ENCODE results near the gene CCDC183. TPM values are rescaled to one million over a fixed set of nuclear protein-coding genes. Genes with fewer than 3 reads are reported as not detected.
"Not testable (repeated sequence)": the region's sequence is repeated elsewhere in the genome, so short reads cannot be mapped to it uniquely, and the experiment has no call there.

Gene CCDC183
- total RNA-seq, 1 experiment from 2014 or later, result not detected

- not testable (repeated sequence) for H2AFZ ChIP-seq (ENCODE audit: low read length); H3K9me3 ChIP-seq (ENCODE audit: low read length); H3K9me2 ChIP-seq (replicated peaks; ENCODE audit: insufficient read depth, low read length); H3K27ac ChIP-seq (ENCODE audit: low read length); H3K27me3 ChIP-seq (ENCODE audit: low read length); H3K36me3 ChIP-seq (ENCODE audit: insufficient read depth, low read length); H3K4me3 ChIP-seq (ENCODE audit: low read length); H4K20me1 ChIP-seq (ENCODE audit: insufficient read depth, low read depth, low read length); H3K4me2 ChIP-seq (ENCODE audit: low read depth, low read length, poor library complexity, severe bottlenecking); DNase-seq; H3K9ac ChIP-seq (ENCODE audit: low read length); H3K79me2 ChIP-seq (ENCODE audit: low read length)
- H3K4me1 ChIP-seq (ENCODE audit: low read length), result peaks cover 21% of the 10 kb centered on the region
Observed at GRCh38 chr9:136837856-136838277, 41.7 kb downstream of the CCDC183 start.

DNA sequence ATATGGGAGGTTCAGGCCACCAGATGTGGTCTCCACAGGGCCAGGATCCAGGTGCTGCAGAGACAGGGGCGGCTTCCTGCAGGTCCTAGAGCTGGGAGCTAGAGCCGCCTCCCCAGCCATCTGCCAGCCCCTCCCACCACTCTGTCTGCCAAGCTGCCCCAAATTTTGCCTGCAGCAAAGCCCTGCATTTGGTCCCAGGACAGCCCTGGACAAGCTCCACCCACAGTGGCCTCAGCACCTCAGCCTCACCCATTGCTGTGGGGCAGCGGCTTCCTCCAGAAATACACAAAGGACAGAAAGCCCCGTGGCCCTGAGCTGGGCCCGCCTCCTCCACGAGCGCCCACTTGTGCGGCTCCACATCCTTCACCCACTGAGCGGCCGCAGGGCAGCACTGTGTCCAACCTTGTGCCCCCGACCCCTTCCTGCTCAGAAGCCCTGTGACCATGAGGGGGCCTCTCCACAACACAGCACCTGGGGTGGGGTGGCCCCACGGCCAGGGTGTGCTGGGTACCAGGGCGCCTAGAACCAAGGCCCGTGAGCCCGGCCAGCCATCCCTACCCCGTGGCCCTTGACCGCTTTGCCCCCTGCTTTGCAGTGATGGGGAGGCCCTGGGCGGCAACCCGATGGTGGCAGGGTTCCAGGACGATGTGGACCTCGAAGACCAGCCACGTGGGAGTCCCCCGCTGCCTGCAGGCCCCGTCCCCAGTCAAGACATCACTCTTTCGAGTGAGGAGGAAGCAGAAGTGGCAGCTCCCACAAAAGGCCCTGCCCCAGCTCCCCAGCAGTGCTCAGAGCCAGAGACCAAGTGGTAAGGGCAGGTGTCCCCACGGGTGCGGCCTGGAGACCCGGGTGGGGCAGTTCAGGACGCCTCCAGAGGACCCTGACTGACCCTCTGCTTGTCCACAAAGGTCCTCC, 42.4 kb downstream of the CCDC183 start:
- no peaks in the 10 kb centered on the region for H3K9me3 ChIP-seq (ENCODE audit: low read length)
- no peak overlapping the region for H2AFZ ChIP-seq (ENCODE audit: low read length)
- no peak overlapping the region for H3K27ac ChIP-seq (ENCODE audit: low read length)
- H3K4me1 ChIP-seq (ENCODE audit: low read length), result peaks cover 28% of the 10 kb centered on the region
- H3K4me3 ChIP-seq (ENCODE audit: low read length), result no peak overlapping the region
- no peak overlapping the region for H3K9ac ChIP-seq (ENCODE audit: low read length)
- no peak for DNase-seq
- no peak overlapping the region for H3K4me2 ChIP-seq (ENCODE audit: low read depth, low read length, poor library complexity, severe bottlenecking)
- H3K36me3 ChIP-seq (ENCODE audit: insufficient read depth, low read length), result no peaks in the 10 kb centered on the region
- no peaks in the 10 kb centered on the region for H3K79me2 ChIP-seq (ENCODE audit: low read length)
- no peaks in the 10 kb centered on the region for H3K9me2 ChIP-seq (replicated peaks; ENCODE audit: insufficient read depth, low read length)
- H4K20me1 ChIP-seq (ENCODE audit: insufficient read depth, low read depth, low read length), result no peaks in the 10 kb centered on the region
- H3K27me3 ChIP-seq (ENCODE audit: low read length), result no peaks in the 10 kb centered on the region

DNA sequence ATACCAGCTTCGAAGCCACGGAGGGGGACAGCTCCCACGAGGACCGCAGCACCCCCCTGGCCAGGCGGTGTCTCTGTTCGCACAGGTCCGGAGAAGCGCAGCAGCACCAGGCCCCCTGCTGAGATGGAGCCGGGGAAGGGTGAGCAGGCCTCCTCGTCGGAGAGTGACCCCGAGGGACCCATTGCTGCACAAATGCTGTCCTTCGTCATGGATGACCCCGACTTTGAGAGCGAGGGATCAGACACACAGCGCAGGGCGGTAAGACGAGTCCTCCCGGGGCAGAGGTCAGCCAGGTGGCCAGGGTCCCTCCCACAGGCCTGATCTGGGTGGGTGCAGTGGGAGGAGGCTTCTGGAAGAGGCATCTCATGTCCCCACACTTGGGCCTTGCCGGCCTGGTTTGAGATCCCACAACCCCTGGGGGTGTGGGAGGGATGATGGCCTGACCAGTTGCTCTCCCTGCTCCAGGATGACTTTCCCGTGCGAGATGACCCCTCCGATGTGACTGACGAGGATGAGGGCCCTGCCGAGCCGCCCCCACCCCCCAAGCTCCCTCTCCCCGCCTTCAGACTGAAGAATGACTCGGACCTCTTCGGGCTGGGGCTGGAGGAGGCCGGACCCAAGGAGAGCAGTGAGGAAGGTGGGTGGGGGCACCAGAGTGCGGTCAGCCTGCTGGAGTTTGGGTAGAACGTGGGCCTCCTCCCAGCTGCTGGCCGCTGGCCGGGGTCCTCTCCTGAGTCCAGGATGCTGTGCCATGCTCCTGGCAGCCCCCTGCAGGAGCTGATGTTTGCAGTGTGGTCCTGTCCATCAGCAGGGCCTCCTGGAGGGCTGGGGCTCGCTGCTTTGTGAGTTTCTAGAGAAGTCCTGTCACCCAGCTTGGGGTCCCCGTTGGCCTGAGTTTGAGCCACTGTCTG, 43.3 kb downstream of the CCDC183 start:
- no peak for DNase-seq
- no peaks in the 10 kb centered on the region for H3K36me3 ChIP-seq (ENCODE audit: insufficient read depth, low read length)
- H3K9ac ChIP-seq (ENCODE audit: low read length), result no peak overlapping the region
- no peaks in the 10 kb centered on the region for H3K9me2 ChIP-seq (replicated peaks; ENCODE audit: insufficient read depth, low read length)
- no peak overlapping the region for H3K4me3 ChIP-seq (ENCODE audit: low read length)
- no peaks in the 10 kb centered on the region for H4K20me1 ChIP-seq (ENCODE audit: insufficient read depth, low read depth, low read length)
- no peaks in the 10 kb centered on the region for H3K27me3 ChIP-seq (ENCODE audit: low read length)
- H3K4me1 ChIP-seq (ENCODE audit: low read length), result peaks cover 29% of the 10 kb centered on the region
- H3K79me2 ChIP-seq (ENCODE audit: low read length), result no peaks in the 10 kb centered on the region
- H3K9me3 ChIP-seq (ENCODE audit: low read length), result no peaks in the 10 kb centered on the region
- H2AFZ ChIP-seq (ENCODE audit: low read length), result no peak overlapping the region
- H3K4me2 ChIP-seq (ENCODE audit: low read depth, low read length, poor library complexity, severe bottlenecking), result no peak overlapping the region
- no peak overlapping the region for H3K27ac ChIP-seq (ENCODE audit: low read length)

DNA sequence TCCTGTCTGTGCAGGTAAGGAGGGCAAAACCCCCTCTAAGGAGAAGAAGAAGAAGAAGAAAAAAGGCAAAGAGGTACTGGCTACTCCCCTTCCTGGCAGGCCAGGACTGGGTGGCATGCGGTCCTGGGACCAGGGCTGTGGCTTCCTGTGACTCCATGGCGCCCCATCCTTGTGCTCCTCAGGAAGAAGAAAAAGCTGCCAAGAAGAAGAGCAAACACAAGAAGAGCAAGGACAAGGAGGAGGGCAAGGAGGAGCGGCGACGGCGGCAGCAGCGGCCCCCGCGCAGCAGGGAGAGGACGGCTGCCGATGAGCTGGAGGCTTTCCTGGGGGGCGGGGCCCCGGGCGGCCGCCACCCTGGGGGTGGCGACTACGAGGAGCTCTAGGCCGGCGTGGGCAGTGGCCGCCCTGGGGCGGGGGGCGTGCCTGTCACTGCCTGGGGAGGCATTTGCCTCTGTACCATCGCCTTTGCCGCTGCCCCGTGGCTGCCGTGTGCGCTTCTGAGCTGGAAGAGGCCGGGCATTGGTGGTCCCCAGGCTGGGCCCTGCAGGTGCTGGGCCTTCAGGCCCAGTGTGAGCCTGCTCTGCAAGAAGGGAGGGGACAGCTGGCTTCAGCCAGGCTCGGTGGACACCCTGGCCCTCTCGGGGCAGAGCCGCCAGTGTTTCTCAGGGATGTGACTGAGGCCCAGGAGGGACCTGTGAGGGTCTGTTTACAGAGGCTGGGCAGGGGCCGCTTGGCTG, 44.2 kb downstream of the CCDC183 start:
- no peak for DNase-seq
- H3K36me3 ChIP-seq (ENCODE audit: insufficient read depth, low read length), result no peaks in the 10 kb centered on the region
- H3K4me3 ChIP-seq (ENCODE audit: low read length), result no peak overlapping the region
- no peaks in the 10 kb centered on the region for H3K27me3 ChIP-seq (ENCODE audit: low read length)
- no peak overlapping the region for H3K27ac ChIP-seq (ENCODE audit: low read length)
- no peaks in the 10 kb centered on the region for H4K20me1 ChIP-seq (ENCODE audit: insufficient read depth, low read depth, low read length)
- H3K9me3 ChIP-seq (ENCODE audit: low read length), result no peaks in the 10 kb centered on the region
- H3K4me1 ChIP-seq (ENCODE audit: low read length), result peaks cover 29% of the 10 kb centered on the region
- no peak overlapping the region for H3K4me2 ChIP-seq (ENCODE audit: low read depth, low read length, poor library complexity, severe bottlenecking)
- no peak overlapping the region for H2AFZ ChIP-seq (ENCODE audit: low read length)
- no peak overlapping the region for H3K9ac ChIP-seq (ENCODE audit: low read length)
- H3K9me2 ChIP-seq (replicated peaks; ENCODE audit: insufficient read depth, low read length), result no peaks in the 10 kb centered on the region
- no peaks in the 10 kb centered on the region for H3K79me2 ChIP-seq (ENCODE audit: low read length)

- Histone ChIP-seq H3K79me2 (ENCODE audit: low read length) (no peaks in the 10 kb centered on the region), H3K36me3 (ENCODE audit: insufficient read depth, low read length) (no peaks in the 10 kb centered on the region), H3K27me3 (ENCODE audit: low read length) (no peaks in the 10 kb centered on the region), H4K20me1 (ENCODE audit: insufficient read depth, low read depth, low read length) (no peaks in the 10 kb centered on the region), H3K4me2 (ENCODE audit: low read depth, low read length, poor library complexity, severe bottlenecking) (no peak overlapping the region), H3K9me3 (ENCODE audit: low read length) (no peaks in the 10 kb centered on the region), H3K4me1 (ENCODE audit: low read length) (peaks cover 29% of the 10 kb centered on the region), H3K9me2 (replicated peaks; ENCODE audit: insufficient read depth, low read length) (no peaks in the 10 kb centered on the region), H2AFZ (ENCODE audit: low read length) (no peak overlapping the region), H3K9ac (ENCODE audit: low read length) (peak overlapping the region; percentile 71; the same call in 1 of the 2 replicates), H3K4me3 (ENCODE audit: low read length) (no peak overlapping the region), H3K27ac (ENCODE audit: low read length) (peak overlapping the region; percentile 51)
- DNase-seq, result peak; percentile 67
Observed at GRCh38 chr9:136840877-136841645, 44.9 kb downstream of the CCDC183 start.

- H3K79me2 ChIP-seq (ENCODE audit: low read length); DNase-seq; H4K20me1 ChIP-seq (ENCODE audit: insufficient read depth, low read depth, low read length); H3K36me3 ChIP-seq (ENCODE audit: insufficient read depth, low read length); H2AFZ ChIP-seq (ENCODE audit: low read length); H3K9me2 ChIP-seq (replicated peaks; ENCODE audit: insufficient read depth, low read length); H3K9me3 ChIP-seq (ENCODE audit: low read length); H3K27me3 ChIP-seq (ENCODE audit: low read length): not testable (repeated sequence)
- peak overlapping the region; percentile 71; the same call in 1 of the 2 replicates for H3K9ac ChIP-seq (ENCODE audit: low read length)
- H3K4me2 ChIP-seq (ENCODE audit: low read depth, low read length, poor library complexity, severe bottlenecking), result peak overlapping the region; percentile 91
- peaks cover 29% of the 10 kb centered on the region for H3K4me1 ChIP-seq (ENCODE audit: low read length)
- H3K4me3 ChIP-seq (ENCODE audit: low read length), result peak overlapping the region; percentile 66; the same call in 1 of the 2 replicates
- peak overlapping the region; percentile 51 for H3K27ac ChIP-seq (ENCODE audit: low read length)
Observed at GRCh38 chr9:136841646-136842379, 45.7 kb downstream of the CCDC183 start.

DNA sequence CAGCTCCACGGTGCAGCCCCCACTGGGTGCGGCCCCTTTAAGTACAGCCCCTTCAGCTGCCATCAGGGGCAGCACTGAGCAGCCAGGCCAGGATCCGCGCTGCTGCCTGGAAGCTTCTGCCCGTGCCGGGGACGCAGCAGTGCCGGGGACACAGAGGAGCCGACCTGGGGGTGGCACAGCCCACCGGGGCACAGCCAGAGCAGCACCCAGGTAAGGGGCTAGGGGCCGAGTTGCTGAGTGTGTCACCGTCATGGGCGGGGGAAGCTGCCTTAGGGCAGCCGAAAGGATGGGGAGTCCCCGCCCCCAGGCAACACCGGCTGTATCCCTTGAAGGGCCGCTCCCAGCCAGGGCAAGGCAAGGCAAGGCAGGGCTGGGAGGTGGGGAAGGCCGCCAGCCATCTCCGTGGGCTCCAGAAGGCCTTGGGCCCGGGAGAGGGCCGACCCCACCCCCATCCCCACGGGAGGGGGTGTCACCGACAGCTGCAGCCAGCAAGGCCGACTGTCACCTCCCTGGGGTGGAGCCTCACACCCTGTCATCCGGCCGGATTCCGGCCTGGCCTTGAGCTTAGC, 46.3 kb downstream of the CCDC183 start, which contains the start of gene AJM1:
TSS of gene AJM1 (plus strand) at position 99 of the 569 bp plus-strand sequence. CDS start 1,937 bp downstream, outside the sequence.
- not testable (repeated sequence) for H3K27me3 ChIP-seq (ENCODE audit: low read length); H3K9me2 ChIP-seq (replicated peaks; ENCODE audit: insufficient read depth, low read length); H3K79me2 ChIP-seq (ENCODE audit: low read length); H3K36me3 ChIP-seq (ENCODE audit: insufficient read depth, low read length); H2AFZ ChIP-seq (ENCODE audit: low read length); H4K20me1 ChIP-seq (ENCODE audit: insufficient read depth, low read depth, low read length); H3K9me3 ChIP-seq (ENCODE audit: low read length)
- peak; percentile 94 for DNase-seq
- peak within 1 kb of the TSS; percentile 91 for H3K4me2 ChIP-seq (ENCODE audit: low read depth, low read length, poor library complexity, severe bottlenecking)
- peak within 1 kb of the TSS; percentile 51 for H3K27ac ChIP-seq (ENCODE audit: low read length)
- H3K4me3 ChIP-seq (ENCODE audit: low read length), result peak within 1 kb of the TSS; percentile 66; the same call in 1 of the 2 replicates
- peaks cover 30% of the 10 kb centered on the region for H3K4me1 ChIP-seq (ENCODE audit: low read length)
- peak within 1 kb of the TSS; percentile 71 for H3K9ac ChIP-seq (ENCODE audit: low read length)
